B cell (primary cell): ENCODE measurements around the gene IDS. TPM values are rescaled to one million over a fixed set of nuclear protein-coding genes. Genes with fewer than 3 reads are reported as not detected.
"Not testable (repeated sequence)": the region's sequence is repeated elsewhere in the genome, so short reads cannot be mapped to it uniquely, and the experiment has no call there.

ENCODE experiments used
- ATAC-seq: fragments of 200-7000 bp; cut with Tn5 transposase; one replicate; pipeline ENCODE4 v1.10.0; 2021; ENCODE audit warnings: low read depth, mild to moderate bottlenecking, moderate number of reproducible peaks, moderate library complexity
- CTCF ChIA-PET: fragments of 350-600 bp; sonication (Branson Sonifier 250); formaldehyde crosslinking; loops from one replicate; lab custom pipeline; 2021; ENCODE audit warnings: antibody characterized with exemption, inconsistent platforms; lab: Charles Lee
- POLR2A ChIA-PET: fragments of 350-600 bp; sonication (Branson Sonifier 250); formaldehyde crosslinking; loops from one replicate; lab custom pipeline; 2021; ENCODE audit warnings: antibody characterized with exemption; lab: Charles Lee
- DNase-seq: peaks from one replicate; pipeline ENCODE4 v3.0.0; 2013
- H2AFZ ChIP-seq: 2 replicates; pipeline ENCODE4 v1.6.1; 2012; ENCODE audit warnings: mild to moderate bottlenecking, low read depth, low read length; ENCODE audit not compliant: insufficient read depth, poor library complexity, severe bottlenecking
- H3K27ac ChIP-seq, 2 donors: 1 replicate in 1 of 2; 2 replicates in 1 of 2; pipeline ENCODE4 v1.5.1; 2012 to 2013; ENCODE audit warnings: low read length in 2 of 2, mild to moderate bottlenecking in 2 of 2, moderate library complexity in 1 of 2
- H3K27me3 ChIP-seq, 4 experiments: fragments of 200-600 bp in 1 of 4; sonication (generic) in 1 of 4; replicated peaks in 1 of 4; 1 replicate in 2 of 4; 2 replicates in 2 of 4; pipeline versions ENCODE4 v1.6.1 to v1.7.0; 2013 to 2016; ENCODE audit warnings: low read length in 3 of 4, mild to moderate bottlenecking in 2 of 4, mixed read lengths in 1 of 4, moderate library complexity in 1 of 4; ENCODE audit not compliant: insufficient read depth in 4 of 4, control insufficient read depth in 3 of 4; ENCODE audit errors: control extremely low read depth in 1 of 4
- H3K36me3 ChIP-seq, 2 experiments: replicated peaks in 1 of 2; 1 replicate in 1 of 2; 2 replicates in 1 of 2; pipeline versions ENCODE4 v1.6.1 to v1.7.1; 2013; ENCODE audit warnings: low read length in 1 of 2; ENCODE audit not compliant: insufficient read depth in 2 of 2, control insufficient read depth in 1 of 2; ENCODE audit errors: control extremely low read depth in 1 of 2, extremely low read depth in 1 of 2
- H3K4me1 ChIP-seq, 2 donors: fragments of 200-600 bp in 1 of 2; sonication (generic) in 1 of 2; 1 replicate in 1 of 2; 2 replicates in 1 of 2; pipeline versions ENCODE4 v1.5.1 to v1.6.1; 2013 to 2017; ENCODE audit warnings: low read length in 2 of 2; ENCODE audit not compliant: control insufficient read depth in 2 of 2, insufficient read depth in 2 of 2
- H3K4me2 ChIP-seq: replicated peaks from 2 replicates; pipeline ENCODE3; 2012; ENCODE audit warnings: mild to moderate bottlenecking, low read depth, low read length; ENCODE audit not compliant: poor library complexity, severe bottlenecking
- H3K4me3 ChIP-seq, 5 experiments: fragments of 200-600 bp in 1 of 5; sonication (generic) in 1 of 5; 1 replicate in 3 of 5; 2 replicates in 2 of 5; pipeline versions ENCODE4 v1.5.1 to v1.7.0; 2011 to 2016; ENCODE audit warnings: low read length in 4 of 5, mild to moderate bottlenecking in 4 of 5, low read depth in 2 of 5, control low read depth in 1 of 5, moderate library complexity in 1 of 5; ENCODE audit not compliant: insufficient read depth in 1 of 5; ENCODE audit errors: control extremely low read depth in 1 of 5, extremely low read depth in 1 of 5
- H3K79me2 ChIP-seq: fragments of 200-600 bp; sonication (generic); one replicate; pipeline ENCODE4 v1.6.0; 2016; ENCODE audit warnings: low read length; ENCODE audit not compliant: control insufficient read depth, insufficient read depth
- H3K9ac ChIP-seq: fragments of 200-600 bp; sonication (generic); 2 replicates; pipeline ENCODE4 v1.6.1; 2017; ENCODE audit warnings: mild to moderate bottlenecking, low read length, moderate library complexity
- H3K9me3 ChIP-seq, 3 donors: one replicate each; pipeline versions ENCODE4 v1.6.1 to v1.7.1; 2013; ENCODE audit warnings: low read length in 2 of 3; ENCODE audit not compliant: control insufficient read depth in 2 of 3, insufficient read depth in 1 of 3; ENCODE audit errors: control extremely low read depth in 1 of 3
- H4K20me1 ChIP-seq: 2 replicates; pipeline ENCODE4 v1.6.0; 2012; ENCODE audit warnings: mild to moderate bottlenecking, low read length; ENCODE audit not compliant: insufficient read depth, control insufficient read depth, poor library complexity, severe bottlenecking
- H3K27ac Mint-ChIP-seq: one replicate; pipeline ENCODE4 v1.8.0; 2021; ENCODE audit warnings: mixed read lengths
- H3K27me3 Mint-ChIP-seq: one replicate; pipeline ENCODE4 v1.8.0; 2021; ENCODE audit warnings: mixed read lengths
- H3K4me1 Mint-ChIP-seq: one replicate; pipeline ENCODE4 v1.8.0; 2021; ENCODE audit warnings: mixed read lengths
- H3K4me3 Mint-ChIP-seq: one replicate; pipeline ENCODE4 v1.8.0; 2021; ENCODE audit warnings: mixed read lengths
- H3K9me3 Mint-ChIP-seq: one replicate; pipeline ENCODE4 v1.8.0; 2022; ENCODE audit warnings: mixed read lengths; ENCODE audit not compliant: insufficient read depth
- WGBS: methylation state at CpG from one replicate; pipeline ENCODE4 v1.1.5; 2013; ENCODE audit warnings: missing lambda C conversion rate; ENCODE audit not compliant: insufficient coverage; 5-methylcytosine and 5-hydroxymethylcytosine counted together
- intact Hi-C: fragments of 100-400 bp; cut with micrococcal nuclease; formaldehyde crosslinking; loops from one replicate; pipeline ENCODE4 v1.10.0; 2022
- polyA plus RNA-seq: library from polyadenylated mRNA; depleted of rRNA; stranded (reverse); fragments of >200 nt; gene quantifications from 2 replicates; pipeline ENCODE4 v1.2.3, GENCODE V29; 2012
- total RNA-seq, 2 donors: library from RNA; stranded (reverse); fragments of 120-200 nt in 1 of 2; gene quantifications; 1 replicate in 1 of 2; 2 replicates in 1 of 2; pipeline versions ENCODE4 v1.2.3 to v1.2.4, GENCODE V29; 2013 to 2022

IDS gene
- total and polyA plus RNA-seq, 2 donors (not counting 1 experiment from before 2014, with no cell fraction given): 85.3 to 169 TPM

DNA sequence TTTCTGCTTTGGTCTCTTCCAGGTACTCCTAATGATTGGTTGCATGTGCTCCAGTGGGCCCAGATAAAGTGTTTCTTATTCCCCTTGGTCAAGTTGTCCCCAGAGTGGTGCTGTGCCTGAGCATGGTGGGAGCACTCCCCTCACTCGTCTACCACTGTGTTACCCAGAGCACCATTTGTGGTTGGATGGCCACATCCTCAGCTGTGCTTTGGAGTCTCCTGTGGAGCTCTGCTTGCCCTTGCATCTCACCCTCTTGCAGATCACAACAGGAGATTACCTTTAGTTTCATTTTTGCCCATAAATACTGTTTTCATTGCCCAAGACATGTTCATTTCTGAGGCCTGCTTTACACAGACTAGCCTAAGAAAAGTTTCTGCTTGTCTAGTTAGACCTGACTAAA, 45.3 kb upstream of the IDS start:
- H3K4me3 Mint-ChIP-seq, H3K79me2 ChIP-seq, H3K9me3 Mint-ChIP-seq, DNase-seq, H3K4me1 Mint-ChIP-seq, POLR2A ChIA-PET, H3K4me3 ChIP-seq, H3K9ac ChIP-seq, CTCF ChIA-PET, H3K36me3 ChIP-seq, H3K27me3 Mint-ChIP-seq, ATAC-seq, H3K4me1 ChIP-seq, H3K4me2 ChIP-seq, H3K27me3 ChIP-seq, H3K27ac ChIP-seq, H4K20me1 ChIP-seq, H3K9me3 ChIP-seq, H2AFZ ChIP-seq, H3K27ac Mint-ChIP-seq, intact Hi-C loops: not testable (repeated sequence)
- WGBS: no CpG with 5 or more reads among the region's 1 CpG

- H3K9me3 ChIP-seq, CTCF ChIA-PET: not testable (repeated sequence)
- no CpG with 5 or more reads among the region's 6 CpGs for WGBS
These were observed 44.6 kb upstream of the IDS start, which contains the start of gene HSFX3 for GRCh38 chrX:149549701-149550100. Gene HSFX3 (minus strand): TSS chrX:149549924. CDS start chrX:149549852, 72 bp downstream.

GRCh38 chrX:149547782-149548181, 42.7 kb upstream of the IDS start:
- H3K79me2 ChIP-seq, H3K27ac ChIP-seq, H3K4me1 ChIP-seq, H2AFZ ChIP-seq, DNase-seq, H3K27ac Mint-ChIP-seq, H3K27me3 ChIP-seq, H3K36me3 ChIP-seq, H3K9me3 ChIP-seq, H3K27me3 Mint-ChIP-seq, H3K9ac ChIP-seq, ATAC-seq, H3K4me2 ChIP-seq, H3K4me1 Mint-ChIP-seq, H3K9me3 Mint-ChIP-seq, CTCF ChIA-PET, intact Hi-C loops, H4K20me1 ChIP-seq, H3K4me3 ChIP-seq, POLR2A ChIA-PET, H3K4me3 Mint-ChIP-seq: not testable (repeated sequence)
- WGBS: no CpG with 5 or more reads among the region's 3 CpGs

More at GRCh38 chrX:149549701-149550100, 44.6 kb upstream of the IDS start, which contains the start of gene HSFX3:
- H2AFZ ChIP-seq, H3K4me3 ChIP-seq, ATAC-seq, H3K4me1 ChIP-seq, H3K79me2 ChIP-seq, H4K20me1 ChIP-seq, DNase-seq, H3K27ac Mint-ChIP-seq, H3K4me2 ChIP-seq, H3K27me3 Mint-ChIP-seq, intact Hi-C loops, H3K9me3 Mint-ChIP-seq, H3K4me1 Mint-ChIP-seq, H3K27ac ChIP-seq, H3K9ac ChIP-seq, H3K4me3 Mint-ChIP-seq, H3K27me3 ChIP-seq, H3K36me3 ChIP-seq, POLR2A ChIA-PET: not testable (repeated sequence)

- H3K27ac Mint-ChIP-seq, H3K79me2 ChIP-seq, DNase-seq, H4K20me1 ChIP-seq, H3K9ac ChIP-seq, H2AFZ ChIP-seq, H3K4me1 Mint-ChIP-seq, H3K4me1 ChIP-seq, H3K27me3 ChIP-seq, H3K27me3 Mint-ChIP-seq, intact Hi-C loops, H3K27ac ChIP-seq, ATAC-seq, H3K9me3 Mint-ChIP-seq, H3K4me3 ChIP-seq, H3K4me2 ChIP-seq, CTCF ChIA-PET, H3K4me3 Mint-ChIP-seq, H3K36me3 ChIP-seq, H3K9me3 ChIP-seq: not testable (repeated sequence)
- no CpG with 5 or more reads among the region's 1 CpG for WGBS
- POLR2A ChIA-PET: interaction anchor here (0.6 kb wide), 1 partner anchor 28 kb away, joined by 3 read pairs; no protein-coding TSS in a partner anchor
These were observed 41.9 kb upstream of the IDS start for GRCh38 chrX:149546962-149547361.
